Midbrain (tissue), 1 donor: ENCODE results near the gene GPR42.

ENCODE experiments used
- DNase-seq: peaks from one replicate; lab custom pipeline; 2025; lab: John Stamatoyannopoulos, UW

The GPR42 gene, protein sequence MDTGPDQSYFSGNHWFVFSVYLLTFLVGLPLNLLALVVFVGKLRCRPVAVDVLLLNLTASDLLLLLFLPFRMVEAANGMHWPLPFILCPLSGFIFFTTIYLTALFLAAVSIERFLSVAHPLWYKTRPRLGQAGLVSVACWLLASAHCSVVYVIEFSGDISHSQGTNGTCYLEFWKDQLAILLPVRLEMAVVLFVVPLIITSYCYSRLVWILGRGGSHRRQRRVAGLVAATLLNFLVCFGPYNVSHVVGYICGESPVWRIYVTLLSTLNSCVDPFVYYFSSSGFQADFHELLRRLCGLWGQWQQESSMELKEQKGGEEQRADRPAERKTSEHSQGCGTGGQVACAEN

DNA sequence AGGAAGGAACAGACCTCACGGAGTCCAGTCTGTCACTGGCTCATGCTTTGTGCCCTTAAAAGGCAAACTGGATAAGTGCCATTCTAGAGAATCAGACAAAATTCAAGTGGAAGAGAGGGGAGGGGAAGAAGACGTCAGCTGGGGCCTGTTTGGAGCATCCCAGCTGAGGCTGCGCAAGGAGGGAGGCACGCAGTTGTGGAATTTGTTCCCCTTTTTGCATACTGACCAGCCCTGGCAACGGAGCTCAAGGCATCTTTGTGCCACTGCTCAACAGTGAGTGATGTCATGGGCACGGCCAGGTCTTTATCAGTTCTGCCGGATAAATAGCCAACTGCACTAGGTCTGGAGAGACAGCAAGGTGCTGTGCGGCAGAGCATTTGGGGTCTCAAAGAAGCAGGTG lies at the start of gene GPR42:
GPR42 (plus strand) TSS at position 347 of the 400 bp plus-strand sequence. CDS start 292 bp downstream, outside the sequence.
- no peak for DNase-seq

DNA sequence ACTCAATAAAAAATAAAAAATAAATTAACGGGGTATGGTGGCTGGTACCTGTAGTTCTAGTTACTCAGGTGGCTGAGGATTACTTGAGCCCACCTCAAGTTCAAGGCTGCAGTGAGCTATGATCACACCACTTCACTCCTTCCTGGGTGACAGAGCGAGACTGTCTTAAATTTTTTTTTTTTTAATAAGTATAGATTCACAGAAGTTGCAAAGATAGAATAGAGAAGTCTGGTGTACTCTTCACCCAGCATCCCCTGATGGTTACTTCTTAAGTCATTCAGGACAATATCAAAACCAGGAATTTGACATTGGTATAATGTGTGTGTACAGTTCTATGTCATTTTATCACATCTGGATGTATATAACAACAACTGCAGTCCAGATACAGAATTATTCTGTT lies 49.6 kb upstream of the GPR42 start:
- no peak for DNase-seq

DNA sequence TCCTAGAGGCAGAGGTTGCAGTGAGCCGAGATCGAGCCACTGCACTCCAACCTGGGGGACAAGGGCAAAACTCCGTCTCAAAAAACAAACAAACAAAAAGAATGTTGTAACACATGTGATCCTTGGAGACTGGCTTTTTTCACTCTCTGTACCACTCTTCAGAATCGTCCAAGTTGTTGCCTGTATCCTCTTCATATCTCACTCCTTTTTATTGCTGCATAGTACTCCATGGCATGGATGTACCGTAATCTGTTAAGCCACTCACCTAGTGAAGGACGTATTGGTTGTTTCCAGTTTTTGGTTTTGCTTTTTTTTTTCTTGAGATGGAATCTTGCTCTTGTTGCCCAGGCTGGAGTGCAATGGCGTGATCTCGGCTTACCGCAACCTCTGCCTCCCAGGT lies 48.9 kb upstream of the GPR42 start:
- no peak for DNase-seq

DNA sequence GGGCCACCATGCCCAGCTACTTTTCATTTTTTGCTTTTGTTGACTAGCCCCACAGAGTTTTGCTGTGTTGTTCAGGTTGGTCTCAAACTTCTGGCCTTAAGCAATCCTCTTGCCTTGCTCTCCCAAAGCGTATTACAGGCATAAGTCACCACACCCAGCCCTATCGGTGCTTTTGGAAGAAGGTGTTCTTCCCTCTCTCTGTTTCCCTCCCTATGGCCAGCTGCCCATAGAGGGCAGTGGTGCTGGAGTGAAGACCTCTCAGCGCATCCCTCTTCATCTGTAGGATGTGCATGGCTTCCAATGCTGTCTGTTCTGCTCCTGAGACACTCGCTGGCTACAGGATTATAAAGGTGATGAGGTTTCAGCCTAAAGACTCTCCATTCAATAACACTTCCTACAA lies 43.2 kb upstream of the GPR42 start:
- no peak for DNase-seq

DNA sequence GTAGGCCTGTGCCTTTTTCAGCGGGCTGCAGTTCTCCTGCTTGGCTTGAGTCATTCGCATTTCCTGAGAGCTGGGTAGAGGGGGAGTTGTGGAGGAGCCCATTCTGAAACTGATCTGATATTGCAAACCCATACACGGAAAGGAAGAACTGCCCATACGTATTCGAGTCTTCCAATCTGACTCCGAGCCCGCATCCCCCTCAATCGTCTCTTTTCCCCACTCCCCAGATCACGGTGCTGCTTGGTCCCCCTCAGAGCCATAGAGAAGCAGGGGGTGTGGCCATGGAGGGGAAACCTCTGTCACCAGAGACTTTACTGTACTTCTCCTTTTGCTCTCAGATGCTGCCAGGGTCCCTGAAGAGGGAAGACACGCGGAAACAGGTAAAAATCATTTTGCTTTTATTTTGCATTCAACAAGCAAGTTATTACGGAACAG lies 42.0 kb upstream of the GPR42 start, which contains the start of gene CD22:
CD22 (plus strand) TSS at position 337 of the 435 bp plus-strand sequence. CDS start 2,854 bp downstream, outside the sequence.
- DNase-seq = no peak

DNA sequence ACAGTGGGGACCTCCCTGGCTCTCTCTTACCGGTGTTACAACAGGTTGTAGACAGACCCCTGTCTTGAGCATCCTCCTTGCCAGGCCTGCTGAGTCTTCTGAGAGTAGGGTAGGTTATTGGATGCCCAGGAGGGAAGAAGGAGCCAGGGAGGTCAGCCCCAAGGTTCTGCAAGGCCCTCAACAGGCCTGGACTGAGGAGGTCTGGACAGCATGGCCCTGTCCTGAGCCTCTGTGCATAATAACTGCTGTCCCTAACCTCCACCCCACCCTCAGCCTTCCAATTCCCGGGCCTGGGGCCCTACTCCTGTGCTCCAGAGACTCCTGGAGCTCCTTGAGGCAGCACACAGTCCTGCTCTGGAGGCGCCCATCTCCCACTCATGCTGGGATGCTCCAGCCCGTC lies 41.5 kb upstream of the GPR42 start:
- no peak for DNase-seq

DNA sequence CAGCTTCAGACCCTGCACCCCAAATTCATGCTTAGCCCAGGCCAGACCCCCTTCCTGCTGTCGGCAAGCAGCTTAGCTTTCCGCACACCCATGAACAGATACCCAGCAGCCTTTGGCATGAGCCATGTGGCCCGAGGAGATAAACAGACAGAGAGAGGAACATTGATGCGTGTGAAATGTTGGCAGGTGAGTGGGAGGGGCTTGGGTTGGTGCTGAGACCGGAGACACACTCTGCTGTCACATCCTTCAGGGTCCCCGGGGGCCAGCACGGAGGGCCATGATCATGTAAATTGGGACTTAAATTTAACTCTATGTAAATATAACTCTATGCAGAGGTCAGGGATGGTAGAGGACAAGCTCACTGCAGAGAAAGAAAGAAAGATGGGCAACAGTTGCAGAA lies 40.4 kb upstream of the GPR42 start:
- DNase-seq = no peak

DNA sequence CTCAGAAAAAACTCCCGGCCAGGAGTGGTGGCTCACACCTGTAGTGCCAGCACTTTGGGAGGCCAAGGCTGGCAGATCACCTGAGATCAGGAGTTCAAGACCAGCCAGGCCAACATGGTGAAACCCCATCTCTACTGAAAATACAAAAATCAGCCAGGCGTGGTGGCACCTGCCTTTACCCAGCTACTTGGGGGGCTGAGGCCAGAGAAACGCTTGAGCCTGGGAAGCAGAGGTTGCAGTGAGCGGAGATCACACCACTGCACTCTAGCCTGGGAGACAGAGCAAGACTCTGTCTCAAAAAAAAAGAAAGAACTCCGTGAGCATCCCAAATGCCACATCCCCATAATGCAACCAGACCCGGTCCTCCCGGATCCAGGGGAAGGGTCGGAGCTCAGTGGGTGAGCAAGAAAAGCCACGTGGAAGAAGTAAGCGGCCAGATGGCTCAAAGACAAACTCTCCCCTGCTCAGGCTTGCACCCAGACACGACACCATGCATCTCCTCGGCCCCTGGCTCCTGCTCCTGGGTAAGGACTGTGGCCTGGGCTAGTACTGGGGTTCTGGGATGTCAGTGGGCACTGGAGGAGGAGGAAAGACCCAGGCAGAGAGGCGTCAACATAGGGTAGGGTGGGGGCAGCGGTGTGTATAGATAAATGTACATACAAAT lies 39.2 kb upstream of the GPR42 start:
- DNase-seq = no peak

DNA sequence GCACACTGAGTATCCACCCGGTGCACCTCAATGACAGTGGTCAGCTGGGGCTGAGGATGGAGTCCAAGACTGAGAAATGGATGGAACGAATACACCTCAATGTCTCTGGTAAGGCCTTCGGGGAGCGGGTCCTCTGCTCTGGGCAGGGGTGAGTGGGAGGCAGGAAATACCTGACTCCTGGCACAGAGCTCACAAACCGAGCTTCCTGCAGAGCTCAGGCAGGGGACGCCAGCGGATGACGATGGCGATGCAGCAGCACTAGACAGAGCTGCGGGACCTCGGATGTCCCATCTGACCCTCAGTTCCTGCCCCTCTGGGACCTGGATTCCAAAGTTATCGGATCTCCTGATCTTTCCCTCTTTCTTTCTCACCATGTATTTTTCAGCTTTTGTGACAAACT lies 38.1 kb upstream of the GPR42 start:
- no peak for DNase-seq

DNA sequence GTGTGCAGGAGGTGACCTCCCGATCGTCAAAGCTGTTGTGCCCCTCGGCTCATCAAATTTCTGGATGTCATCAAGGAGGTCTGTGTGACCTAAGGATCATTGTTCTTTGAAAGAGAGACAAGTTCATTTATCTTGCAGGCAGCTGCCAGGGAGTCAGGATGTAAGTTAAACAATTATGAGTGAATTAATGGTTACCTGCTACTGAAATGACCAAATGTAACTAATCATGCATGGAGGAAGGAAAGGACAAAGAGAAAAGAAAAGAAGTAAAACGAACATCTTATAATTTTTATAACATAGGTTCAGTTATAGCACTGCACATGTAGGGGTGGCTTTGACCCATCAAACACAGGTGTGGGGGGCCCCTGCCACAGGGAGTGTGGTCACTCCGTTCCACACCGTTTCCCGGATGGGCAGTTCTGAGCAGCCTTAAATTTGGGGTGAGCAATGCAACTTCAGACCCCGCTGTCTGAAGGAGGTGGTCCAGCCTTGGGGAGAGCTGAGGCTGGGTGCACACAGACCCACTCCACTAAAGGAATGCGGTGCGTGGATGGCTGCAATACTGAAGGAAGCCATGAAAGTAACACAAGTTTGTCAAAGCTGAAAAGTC lies 36.6 kb upstream of the GPR42 start:
- DNase-seq = no peak

DNA sequence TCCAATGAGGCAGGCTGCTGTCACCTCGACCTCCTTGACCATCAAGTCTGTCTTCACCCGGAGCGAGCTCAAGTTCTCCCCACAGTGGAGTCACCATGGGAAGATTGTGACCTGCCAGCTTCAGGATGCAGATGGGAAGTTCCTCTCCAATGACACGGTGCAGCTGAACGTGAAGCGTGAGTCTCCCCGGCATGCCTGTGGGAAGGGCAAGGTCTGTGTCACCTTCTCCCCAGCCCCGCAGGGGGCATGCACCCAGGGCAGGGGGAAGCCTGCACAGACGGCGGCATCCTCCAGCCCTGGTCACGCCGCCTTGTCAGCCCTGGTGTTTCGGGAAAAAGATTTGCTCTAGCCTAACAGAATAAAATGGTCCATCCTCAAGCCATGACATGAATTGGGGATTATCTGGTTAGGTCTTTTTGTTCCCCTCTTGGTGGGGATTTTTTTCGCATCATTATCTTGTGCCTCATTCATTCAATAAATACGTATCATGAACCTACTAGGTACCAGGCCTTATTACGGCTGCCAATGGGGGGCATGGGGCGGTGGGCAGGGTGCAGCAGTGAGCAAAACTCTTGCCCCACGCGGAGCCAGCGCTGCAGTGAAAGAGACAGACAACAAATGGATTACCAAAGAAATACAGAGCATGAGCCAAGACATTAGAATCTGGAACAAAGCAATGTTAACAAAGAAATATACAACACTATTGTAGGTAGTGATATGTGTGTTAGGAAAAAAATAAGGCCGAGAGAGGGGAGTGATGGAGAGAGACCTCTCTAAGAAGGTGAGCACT lies 34.5 kb upstream of the GPR42 start:
- DNase-seq = no peak

DNA sequence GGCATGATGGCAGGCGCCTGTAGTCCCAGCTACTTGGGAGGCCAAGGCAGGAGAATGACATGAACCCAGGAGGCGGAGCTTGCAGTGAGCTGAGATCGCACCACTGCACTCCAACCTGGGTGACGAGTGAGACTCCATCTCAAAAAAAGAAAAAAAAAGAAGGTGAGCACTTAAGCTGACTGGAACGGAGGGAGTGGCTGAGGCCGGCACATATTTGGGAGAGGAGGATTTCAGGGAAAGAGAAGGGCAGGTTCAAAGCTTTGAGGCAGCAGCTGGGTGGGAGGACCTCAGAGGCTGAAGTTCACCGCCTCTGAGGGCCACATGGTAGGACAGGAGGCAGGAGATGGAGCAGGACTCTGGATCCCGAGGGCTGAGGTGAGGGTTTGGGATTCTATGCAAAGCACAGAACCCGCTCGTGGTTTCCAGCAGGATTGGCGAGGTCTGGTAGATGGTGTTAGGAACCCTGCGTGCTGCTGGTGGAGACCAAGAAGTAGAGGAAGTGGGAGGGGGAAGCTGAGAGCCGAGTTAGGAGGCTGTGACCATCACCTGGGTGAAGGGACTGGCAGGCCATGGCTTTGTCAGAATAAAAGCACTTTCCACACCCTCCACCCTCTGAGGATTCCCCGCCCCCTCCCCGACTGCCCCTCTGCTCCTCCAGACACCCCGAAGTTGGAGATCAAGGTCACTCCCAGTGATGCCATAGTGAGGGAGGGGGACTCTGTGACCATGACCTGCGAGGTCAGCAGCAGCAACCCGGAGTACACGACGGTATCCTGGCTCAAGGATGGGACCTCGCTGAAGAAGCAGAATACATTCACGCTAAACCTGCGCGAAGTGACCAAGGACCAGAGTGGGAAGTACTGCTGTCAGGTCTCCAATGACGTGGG lies 33.5 kb upstream of the GPR42 start:
- DNase-seq = no peak

DNA sequence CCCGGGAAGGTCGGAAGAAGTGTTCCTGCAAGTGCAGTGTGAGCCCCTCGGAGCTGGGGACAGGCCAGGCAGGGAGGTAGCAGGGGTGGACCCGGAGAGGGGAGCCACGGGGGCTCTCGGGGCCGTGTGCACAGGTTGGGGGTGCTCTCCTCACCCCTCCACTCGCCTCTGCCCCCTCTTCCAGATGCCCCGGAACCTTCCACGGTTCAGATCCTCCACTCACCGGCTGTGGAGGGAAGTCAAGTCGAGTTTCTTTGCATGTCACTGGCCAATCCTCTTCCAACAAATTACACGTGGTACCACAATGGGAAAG lies 32.9 kb upstream of the GPR42 start:
- DNase-seq = no peak

DNA sequence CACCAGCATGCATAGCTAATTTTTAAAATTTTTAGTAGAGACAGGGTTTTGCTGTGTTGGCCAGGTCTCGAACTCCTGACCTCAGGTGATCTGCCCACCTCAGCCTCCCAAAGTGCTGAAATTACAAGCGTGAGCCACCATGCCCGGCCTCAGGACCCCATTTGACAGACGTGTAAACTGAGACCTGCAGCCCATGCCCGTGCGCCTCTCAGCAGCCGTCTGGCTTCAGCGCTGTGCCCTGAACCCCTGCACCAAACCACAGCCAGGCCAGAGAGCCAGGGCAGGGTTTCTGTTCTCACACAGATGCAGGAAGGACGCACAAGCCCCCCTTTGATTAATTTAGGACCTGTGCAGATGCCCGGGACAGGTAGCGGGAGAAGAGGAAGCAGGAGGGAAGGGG lies 30.4 kb upstream of the GPR42 start:
- no peak for DNase-seq

DNA sequence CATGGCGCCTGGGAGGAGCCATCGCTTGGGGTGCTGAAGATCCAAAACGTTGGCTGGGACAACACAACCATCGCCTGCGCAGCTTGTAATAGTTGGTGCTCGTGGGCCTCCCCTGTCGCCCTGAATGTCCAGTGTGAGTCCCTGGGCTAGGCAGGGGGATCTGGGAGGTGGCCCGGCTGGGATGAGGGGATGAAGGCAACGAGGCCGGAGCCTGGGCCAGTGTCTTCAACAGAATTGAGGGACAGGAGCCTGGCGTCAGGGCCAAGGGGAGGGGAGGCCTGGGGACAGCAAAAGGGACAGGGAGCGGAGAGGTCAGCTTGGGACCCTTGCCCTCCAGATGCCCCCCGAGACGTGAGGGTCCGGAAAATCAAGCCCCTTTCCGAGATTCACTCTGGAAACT lies 29.9 kb upstream of the GPR42 start:
- no peak for DNase-seq

DNA sequence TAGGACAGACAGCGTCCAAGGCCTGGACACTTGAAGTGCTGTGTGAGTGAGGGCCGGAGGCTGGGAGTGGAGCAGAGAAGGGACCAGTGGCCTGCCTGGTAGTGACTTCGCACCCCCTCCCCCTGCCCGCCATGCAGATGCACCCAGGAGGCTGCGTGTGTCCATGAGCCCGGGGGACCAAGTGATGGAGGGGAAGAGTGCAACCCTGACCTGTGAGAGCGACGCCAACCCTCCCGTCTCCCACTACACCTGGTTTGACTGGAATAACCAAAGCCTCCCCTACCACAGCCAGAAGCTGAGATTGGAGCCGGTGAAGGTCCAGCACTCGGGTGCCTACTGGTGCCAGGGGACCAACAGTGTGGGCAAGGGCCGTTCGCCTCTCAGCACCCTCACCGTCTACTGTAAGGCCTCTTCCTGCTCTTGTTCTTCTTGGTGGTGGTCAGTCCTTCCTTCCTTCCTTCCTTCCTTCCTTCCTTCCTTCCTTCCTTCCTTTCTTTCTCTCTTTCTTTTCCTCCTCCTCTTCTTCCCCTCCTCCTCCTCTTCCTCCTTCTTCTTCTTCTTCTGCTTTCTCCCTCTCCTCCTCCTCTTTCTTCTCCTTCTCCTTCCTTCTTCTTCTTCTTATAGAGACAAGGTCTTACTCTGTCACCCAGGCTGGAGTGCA lies 29.2 kb upstream of the GPR42 start:
- no peak for DNase-seq

DNA sequence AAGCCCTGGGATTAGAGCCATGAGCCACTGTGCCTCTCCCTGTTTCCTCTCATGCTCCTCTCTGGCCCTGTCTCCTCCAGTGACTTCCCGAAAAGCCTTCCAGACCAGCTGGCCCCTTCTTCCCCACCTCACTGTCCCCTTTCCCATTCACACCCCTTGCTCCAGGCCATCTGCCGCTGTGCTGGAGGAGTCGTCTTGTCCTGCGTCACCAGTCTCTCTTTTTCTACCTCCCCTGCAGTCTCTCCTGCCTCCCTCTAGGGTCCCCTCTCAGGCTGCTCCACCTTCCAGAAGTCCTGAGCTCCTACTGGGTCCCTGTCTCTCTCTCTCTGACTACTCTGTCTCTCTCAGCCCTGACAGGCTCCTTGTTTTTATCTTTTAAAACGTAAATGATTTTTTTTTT lies 28.4 kb upstream of the GPR42 start:
- no peak for DNase-seq

DNA sequence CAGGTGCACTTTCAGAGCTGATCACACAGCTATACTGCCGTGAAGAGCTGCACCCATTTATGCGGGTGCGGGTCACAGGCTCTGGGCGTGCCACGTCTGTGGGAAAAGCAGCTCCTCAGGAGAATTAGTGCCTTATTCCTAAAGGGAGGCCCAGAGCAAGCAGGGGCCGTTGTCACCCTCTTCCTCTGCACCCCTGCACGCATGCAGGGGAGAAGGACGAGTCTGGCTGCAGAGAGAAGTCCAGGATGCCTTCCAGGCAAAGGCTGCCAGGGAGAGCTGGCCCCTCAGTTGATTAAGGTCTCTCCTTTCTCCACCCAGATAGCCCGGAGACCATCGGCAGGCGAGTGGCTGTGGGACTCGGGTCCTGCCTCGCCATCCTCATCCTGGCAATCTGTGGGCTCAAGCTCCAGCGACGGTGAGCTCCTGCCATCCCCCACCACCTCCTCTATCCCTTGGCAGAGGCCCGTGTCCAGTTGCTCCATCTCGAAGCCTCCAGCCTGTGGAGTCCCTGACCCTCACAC lies 26.3 kb upstream of the GPR42 start:
- no peak for DNase-seq

DNA sequence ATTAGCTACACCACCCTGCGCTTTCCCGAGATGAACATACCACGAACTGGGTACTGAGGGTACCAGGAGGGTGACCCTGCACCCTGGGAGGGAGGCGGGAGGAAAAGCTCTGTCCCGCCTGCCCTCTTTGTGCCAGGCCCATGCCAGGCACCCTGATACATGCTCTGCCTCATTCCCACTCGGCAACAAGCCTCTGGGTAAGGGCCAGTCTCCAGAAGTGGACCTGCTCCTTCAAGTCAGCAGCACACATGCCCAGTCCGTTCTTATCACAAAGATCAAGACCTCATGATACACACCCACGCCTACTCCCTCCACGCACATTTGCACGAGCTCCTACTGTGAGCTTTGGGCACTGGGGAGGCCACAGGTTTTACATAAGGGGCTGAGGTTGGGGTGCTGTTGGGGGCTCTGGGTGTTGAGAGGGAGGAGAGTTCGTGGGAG lies 25.2 kb upstream of the GPR42 start:
- no peak for DNase-seq

DNA sequence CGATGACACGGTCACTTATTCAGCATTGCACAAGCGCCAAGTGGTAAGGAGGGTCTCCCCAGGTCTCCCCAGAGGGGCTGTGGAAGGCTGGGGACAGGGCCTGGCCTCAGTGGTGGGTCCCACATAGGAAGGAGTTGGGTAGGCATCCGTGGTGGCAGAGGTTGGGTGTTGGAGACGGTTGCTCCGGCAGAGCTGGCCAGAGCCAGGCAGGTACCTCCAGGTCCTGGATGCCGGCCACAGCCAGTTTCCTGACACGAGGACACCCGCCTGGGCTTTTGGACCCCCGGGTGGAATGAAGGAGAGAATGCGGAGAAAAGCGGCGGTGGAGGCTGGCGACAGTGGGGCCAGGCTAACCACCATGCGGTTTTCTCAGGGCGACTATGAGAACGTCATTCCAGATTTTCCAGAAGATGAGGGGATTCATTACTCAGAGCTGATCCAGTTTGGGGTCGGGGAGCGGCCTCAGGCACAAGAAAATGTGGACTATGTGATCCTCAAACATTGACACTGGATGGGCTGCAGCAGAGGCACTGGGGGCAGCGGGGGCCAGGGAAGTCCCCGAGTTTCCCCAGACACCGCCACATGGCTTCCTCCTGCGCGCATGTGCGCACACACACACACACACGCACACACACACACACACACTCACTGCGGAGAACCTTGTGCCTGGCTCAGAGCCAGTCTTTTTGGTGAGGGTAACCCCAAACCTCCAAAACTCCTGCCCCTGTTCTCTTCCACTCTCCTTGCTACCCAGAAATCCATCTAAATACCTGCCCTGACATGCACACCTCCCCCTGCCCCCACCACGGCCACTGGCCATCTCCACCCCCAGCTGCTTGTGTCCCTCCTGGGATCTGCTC lies 24.4 kb upstream of the GPR42 start:
- no peak for DNase-seq
